HG02588 (cell line): ENCODE results near the gene ADRM1.

ENCODE experiments used
- ATAC-seq: cut with Tn5 transposase; IDR thresholded peaks from one replicate; pipeline ENCODE4 v1.9.1; 2021; ENCODE audit warnings: mild to moderate bottlenecking, moderate library complexity; ENCODE audit not compliant: unreplicated experiment

Gene ADRM1

GRCh38 chr20:62321975-62322374 is 19.2 kb downstream of the ADRM1 start:
- ATAC-seq: no peak

GRCh38 chr20:62322492-62323041 is 19.8 kb downstream of the ADRM1 start:
- no peak for ATAC-seq

- no peak for ATAC-seq
These were observed 20.6 kb downstream of the ADRM1 start for GRCh38 chr20:62323146-62323979.

- ATAC-seq: no peak
These were observed 21.4 kb downstream of the ADRM1 start for GRCh38 chr20:62323980-62324906.

- no peak for ATAC-seq
These were observed 22.5 kb downstream of the ADRM1 start for GRCh38 chr20:62325172-62325905.

GRCh38 chr20:62326559-62326958 is 23.8 kb downstream of the ADRM1 start:
- ATAC-seq: no peak

GRCh38 chr20:62326959-62327725 is 24.3 kb downstream of the ADRM1 start:
- no peak for ATAC-seq

- ATAC-seq: no peak
These were observed 25.1 kb downstream of the ADRM1 start for GRCh38 chr20:62327726-62328495.

- ATAC-seq: no peak
These were observed 26.0 kb downstream of the ADRM1 start for GRCh38 chr20:62328684-62329388.

- no peak for ATAC-seq
These were observed 26.9 kb downstream of the ADRM1 start for GRCh38 chr20:62329389-62330377.

GRCh38 chr20:62330576-62331317 is 27.9 kb downstream of the ADRM1 start:
- ATAC-seq: no peak

GRCh38 chr20:62331347-62331746 is 28.6 kb downstream of the ADRM1 start:
- no peak for ATAC-seq

GRCh38 chr20:62332421-62332820 is 29.6 kb downstream of the ADRM1 start:
- ATAC-seq: no peak

GRCh38 chr20:62332989-62333819 is 30.4 kb downstream of the ADRM1 start:
- no peak for ATAC-seq

- ATAC-seq: no peak
These were observed 31.2 kb downstream of the ADRM1 start for GRCh38 chr20:62333820-62334595.
